Midbrain (tissue), 1 donor: Measurements from ENCODE around the gene MORN1.

Experiments used
- DNase-seq: peaks from one replicate; lab custom pipeline; 2025; lab: John Stamatoyannopoulos, UW

Gene MORN1

GRCh38 chr1:2273401-2274090 is 117.8 kb downstream of the MORN1 start:
- no peak for DNase-seq

GRCh38 chr1:2272686-2273400 is 118.5 kb downstream of the MORN1 start:
- no peak for DNase-seq

- DNase-seq = no peak
Measured at GRCh38 chr1:2271841-2272655, 119.3 kb downstream of the MORN1 start.
